ENCODE results near the gene FLT4.
"Not testable (repeated sequence)": the region's sequence is repeated elsewhere in the genome, so short reads cannot be mapped to it uniquely, and the experiment has no call there.

Gene FLT4

DNA sequence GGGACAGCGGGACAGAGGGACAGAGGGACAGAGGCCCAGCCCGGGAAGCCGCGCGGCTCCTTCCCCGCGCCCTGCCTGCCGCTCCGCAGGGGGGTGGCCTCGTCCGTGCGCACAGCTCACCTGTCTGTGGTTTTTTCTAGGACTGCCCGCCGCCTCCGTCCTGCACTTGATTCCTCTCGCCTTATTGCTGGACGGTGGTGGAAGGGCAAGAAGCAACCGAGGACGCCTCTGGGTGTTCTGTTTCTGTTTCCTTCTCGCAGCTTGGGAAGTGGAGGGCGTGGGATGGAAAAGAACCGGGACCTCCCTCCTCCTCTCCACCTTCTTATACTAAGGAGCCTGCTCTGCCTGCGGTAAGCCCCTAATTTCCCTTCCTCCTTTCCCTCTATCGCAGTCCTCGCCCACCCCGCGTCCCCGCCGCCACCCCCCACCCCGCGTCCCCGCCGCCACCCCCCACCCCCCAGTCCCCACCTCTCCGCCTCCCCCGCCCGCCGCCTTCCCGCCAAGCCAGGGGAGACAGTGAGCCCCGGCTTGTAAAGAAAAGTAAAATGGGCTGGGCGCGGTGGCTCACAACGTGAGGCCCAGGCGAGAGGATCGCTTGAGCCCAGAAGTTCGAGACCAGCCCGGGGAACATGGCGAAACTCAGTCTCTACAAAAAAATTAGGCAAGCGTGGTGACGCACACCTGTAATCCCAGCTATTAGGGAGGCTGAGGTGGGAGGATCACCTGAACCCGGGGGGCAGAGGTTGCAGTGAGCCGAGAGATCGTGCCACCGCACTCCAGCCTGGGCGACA is 9.6 kb upstream of the FLT4 start:
- no peak overlapping the region for H3K4me3 ChIP-seq (ENCODE audit: low read depth, low read length, poor library complexity, severe bottlenecking)
- no peaks in the 10 kb centered on the region for H3K36me3 ChIP-seq (ENCODE audit: insufficient read depth, low read length)
- H3K9me2 ChIP-seq (ENCODE audit: low read depth, low read length) = no peaks in the 10 kb centered on the region
- no peak overlapping the region for H2AFZ ChIP-seq (ENCODE audit: low read length)
- H3K27me3 ChIP-seq (ENCODE audit: insufficient read depth, low read length) = no peaks in the 10 kb centered on the region
- H3K4me1 ChIP-seq (ENCODE audit: insufficient read depth, low read length, severe bottlenecking) = no peaks in the 10 kb centered on the region
- H3F3A ChIP-seq (ENCODE audit: insufficient read depth, low read length) = no peaks in the 10 kb centered on the region
- H4K20me1 ChIP-seq (ENCODE audit: insufficient read depth, low read length) = no peaks in the 10 kb centered on the region
- H3K9me3 ChIP-seq (ENCODE audit: low read length) = no peaks in the 10 kb centered on the region
- H3K4me2 ChIP-seq (ENCODE audit: low read length) = no peak overlapping the region
- no peak overlapping the region for H3K27ac ChIP-seq (ENCODE audit: low read depth, low read length, poor library complexity, severe bottlenecking)
- H3K9ac ChIP-seq (ENCODE audit: low read length) = no peak overlapping the region
- TF ChIP-seq EZH2 (IDR thresholded peaks at IDR 0.05; ENCODE audit: borderline replicate concordance, low read length) = no peak
- TF ChIP-seq, protein P1, sequence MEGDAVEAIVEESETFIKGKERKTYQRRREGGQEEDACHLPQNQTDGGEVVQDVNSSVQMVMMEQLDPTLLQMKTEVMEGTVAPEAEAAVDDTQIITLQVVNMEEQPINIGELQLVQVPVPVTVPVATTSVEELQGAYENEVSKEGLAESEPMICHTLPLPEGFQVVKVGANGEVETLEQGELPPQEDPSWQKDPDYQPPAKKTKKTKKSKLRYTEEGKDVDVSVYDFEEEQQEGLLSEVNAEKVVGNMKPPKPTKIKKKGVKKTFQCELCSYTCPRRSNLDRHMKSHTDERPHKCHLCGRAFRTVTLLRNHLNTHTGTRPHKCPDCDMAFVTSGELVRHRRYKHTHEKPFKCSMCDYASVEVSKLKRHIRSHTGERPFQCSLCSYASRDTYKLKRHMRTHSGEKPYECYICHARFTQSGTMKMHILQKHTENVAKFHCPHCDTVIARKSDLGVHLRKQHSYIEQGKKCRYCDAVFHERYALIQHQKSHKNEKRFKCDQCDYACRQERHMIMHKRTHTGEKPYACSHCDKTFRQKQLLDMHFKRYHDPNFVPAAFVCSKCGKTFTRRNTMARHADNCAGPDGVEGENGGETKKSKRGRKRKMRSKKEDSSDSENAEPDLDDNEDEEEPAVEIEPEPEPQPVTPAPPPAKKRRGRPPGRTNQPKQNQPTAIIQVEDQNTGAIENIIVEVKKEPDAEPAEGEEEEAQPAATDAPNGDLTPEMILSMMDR (IDR thresholded peaks at IDR 0.05; ENCODE audit: low read length) = no peak
- H3K79me2 ChIP-seq (ENCODE audit: insufficient read depth, low read length) = no peaks in the 10 kb centered on the region

DNA sequence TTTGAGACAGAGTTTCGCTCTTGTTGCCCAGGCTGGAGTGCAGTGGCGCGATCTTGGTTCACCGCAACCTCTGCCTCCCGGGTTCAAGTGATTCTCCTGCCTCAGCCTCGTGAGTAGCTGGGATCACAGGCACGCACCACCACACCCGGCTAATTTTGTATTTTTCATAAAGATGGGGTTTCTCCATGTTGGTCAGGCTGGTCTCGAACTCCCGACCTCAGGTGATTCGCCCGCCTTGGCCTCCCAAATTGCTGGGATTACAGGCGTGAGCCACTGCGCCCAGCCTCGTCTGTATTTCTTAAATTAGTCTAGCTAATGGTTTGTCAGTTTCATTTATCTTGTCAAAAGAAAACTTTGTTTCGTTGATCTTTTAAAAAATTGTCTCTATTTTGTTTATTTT is 5.8 kb upstream of the FLT4 start:
- not testable (repeated sequence) for H2AFZ ChIP-seq (ENCODE audit: low read length); H3F3A ChIP-seq (ENCODE audit: insufficient read depth, low read length); H3K4me3 ChIP-seq (ENCODE audit: low read depth, low read length, poor library complexity, severe bottlenecking); H3K9me2 ChIP-seq (ENCODE audit: low read depth, low read length); H3K9ac ChIP-seq (ENCODE audit: low read length); H3K27me3 ChIP-seq (ENCODE audit: insufficient read depth, low read length); H3K4me1 ChIP-seq (ENCODE audit: insufficient read depth, low read length, severe bottlenecking); H3K9me3 ChIP-seq (ENCODE audit: low read length); H3K79me2 ChIP-seq (ENCODE audit: insufficient read depth, low read length); H3K4me2 ChIP-seq (ENCODE audit: low read length); H4K20me1 ChIP-seq (ENCODE audit: insufficient read depth, low read length); H3K27ac ChIP-seq (ENCODE audit: low read depth, low read length, poor library complexity, severe bottlenecking); H3K36me3 ChIP-seq (ENCODE audit: insufficient read depth, low read length)

DNA sequence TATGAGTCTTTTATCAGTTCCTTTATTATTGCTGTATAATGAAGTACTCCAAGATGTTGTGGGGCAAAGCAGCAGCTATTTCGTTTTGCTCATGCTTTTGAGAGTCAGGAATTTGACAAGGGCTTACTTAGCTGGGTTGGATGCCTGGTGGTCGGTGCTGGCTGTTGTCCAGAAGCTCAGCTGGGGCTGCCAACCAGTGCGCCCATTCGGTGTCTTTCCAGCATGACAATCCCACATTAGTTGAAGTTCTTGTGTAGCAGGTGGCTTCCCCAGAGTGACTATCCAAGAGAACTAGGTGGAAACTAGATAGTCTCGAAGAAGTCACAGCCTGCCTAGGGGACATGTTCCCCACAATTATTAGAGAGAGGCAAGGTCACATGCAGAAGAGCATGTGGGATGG is 3.4 kb upstream of the FLT4 start:
- Histone ChIP-seq H3K9me2 (ENCODE audit: low read depth, low read length) (no peaks in the 10 kb centered on the region), H3K27ac (ENCODE audit: low read depth, low read length, poor library complexity, severe bottlenecking) (no peak overlapping the region), H3K36me3 (ENCODE audit: insufficient read depth, low read length) (no peaks in the 10 kb centered on the region), H2AFZ (ENCODE audit: low read length) (no peak overlapping the region), H3K27me3 (ENCODE audit: insufficient read depth, low read length) (no peaks in the 10 kb centered on the region), H3K9ac (ENCODE audit: low read length) (no peak overlapping the region), H3K9me3 (ENCODE audit: low read length) (no peaks in the 10 kb centered on the region), H3K4me3 (ENCODE audit: low read depth, low read length, poor library complexity, severe bottlenecking) (no peak overlapping the region), H3F3A (ENCODE audit: insufficient read depth, low read length) (no peaks in the 10 kb centered on the region), H3K4me1 (ENCODE audit: insufficient read depth, low read length, severe bottlenecking) (no peaks in the 10 kb centered on the region), H4K20me1 (ENCODE audit: insufficient read depth, low read length) (no peaks in the 10 kb centered on the region), H3K79me2 (ENCODE audit: insufficient read depth, low read length) (no peaks in the 10 kb centered on the region), H3K4me2 (ENCODE audit: low read length) (no peak overlapping the region)
- TF ChIP-seq EZH2 (IDR thresholded peaks at IDR 0.05; ENCODE audit: borderline replicate concordance, low read length) = no peak
- TF ChIP-seq, protein P1 (IDR thresholded peaks at IDR 0.05; ENCODE audit: low read length) = no peak

DNA sequence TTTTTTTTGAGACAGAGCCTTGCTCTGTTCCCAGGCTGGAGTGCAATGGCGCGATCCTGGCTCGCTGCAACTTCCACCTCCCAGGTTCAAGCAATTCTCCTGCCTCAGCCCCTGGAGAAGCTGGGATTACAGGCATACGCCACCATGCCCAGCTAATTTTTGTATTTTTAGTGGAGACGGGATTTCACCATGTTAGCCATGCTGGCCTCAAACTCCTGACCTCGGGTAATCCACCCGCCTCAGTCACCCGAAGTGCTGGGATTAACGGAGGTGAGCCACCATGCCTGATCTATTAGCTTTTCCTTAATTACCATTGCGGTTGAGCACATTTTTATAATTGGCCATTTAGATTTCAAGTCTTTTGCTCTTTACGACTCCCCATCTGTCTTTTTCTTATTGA is 2.9 kb upstream of the FLT4 start:
- H3K9me3 ChIP-seq (ENCODE audit: low read length) = no peaks in the 10 kb centered on the region
- no peaks in the 10 kb centered on the region for H3K79me2 ChIP-seq (ENCODE audit: insufficient read depth, low read length)
- H3K4me3 ChIP-seq (ENCODE audit: low read depth, low read length, poor library complexity, severe bottlenecking) = no peak overlapping the region
- no peaks in the 10 kb centered on the region for H4K20me1 ChIP-seq (ENCODE audit: insufficient read depth, low read length)
- no peak overlapping the region for H2AFZ ChIP-seq (ENCODE audit: low read length)
- no peak overlapping the region for H3K9ac ChIP-seq (ENCODE audit: low read length)
- no peak overlapping the region for H3K27ac ChIP-seq (ENCODE audit: low read depth, low read length, poor library complexity, severe bottlenecking)
- no peaks in the 10 kb centered on the region for H3K9me2 ChIP-seq (ENCODE audit: low read depth, low read length)
- H3K36me3 ChIP-seq (ENCODE audit: insufficient read depth, low read length) = no peaks in the 10 kb centered on the region
- H3K27me3 ChIP-seq (ENCODE audit: insufficient read depth, low read length) = no peaks in the 10 kb centered on the region
- H3K4me2 ChIP-seq (ENCODE audit: low read length) = no peak overlapping the region
- H3K4me1 ChIP-seq (ENCODE audit: insufficient read depth, low read length, severe bottlenecking) = no peaks in the 10 kb centered on the region
- no peak for TF ChIP-seq EZH2 (IDR thresholded peaks at IDR 0.05; ENCODE audit: borderline replicate concordance, low read length)
- TF ChIP-seq, protein P1 (IDR thresholded peaks at IDR 0.05; ENCODE audit: low read length) = no peak
- no peaks in the 10 kb centered on the region for H3F3A ChIP-seq (ENCODE audit: insufficient read depth, low read length)
